Lower leg skin (tissue), 4 donors: ENCODE data around the gene CSN2. TPM values are rescaled to one million over a fixed set of nuclear protein-coding genes. Genes with fewer than 3 reads are reported as not detected.

Source experiments
- DNase-seq, 2 donors: peaks; one replicate each; pipeline ENCODE4 v3.0.0-alpha.2; 2019; ENCODE audit warnings: low spot score in 2 of 2
- H3K4me3 ChIP-seq: fragments of 200-600 bp; sonication (generic); 2 replicates; pipeline ENCODE4 v1.5.1; 2017; ENCODE audit warnings: mild to moderate bottlenecking, low read depth; ENCODE audit not compliant: poor library complexity, severe bottlenecking
- CTCF ChIP-seq, 3 donors: fragments of 450-650 bp; IDR thresholded peaks; one replicate each; pipeline ENCODE4 v1.5.1; 2016; ENCODE audit warnings: antibody characterized with exemption in 3 of 3, mild to moderate bottlenecking in 3 of 3, moderate library complexity in 2 of 3
- POLR2A ChIP-seq, 2 donors: fragments of 450-650 bp; IDR thresholded peaks; one replicate each; pipeline ENCODE4 v1.6.1; 2016 to 2017; ENCODE audit warnings: antibody characterized with exemption in 2 of 2, mild to moderate bottlenecking in 1 of 2, moderate library complexity in 1 of 2
- WGBS, 2 donors: methylation state at CpG; one replicate each; pipeline ENCODE4 v1.1.5; 2018; 5-methylcytosine and 5-hydroxymethylcytosine counted together
- intact Hi-C: fragments of 100-400 bp; cut with DNase I; formaldehyde crosslinking; loops from one replicate; pipeline ENCODE4 v1.15.0; 2023; ENCODE audit warnings: low total_unique reads
- total RNA-seq, 4 donors: library from RNA; depleted of rRNA; stranded (reverse); fragments of >200 nt; gene quantifications; one replicate each; pipeline ENCODE4 v1.1.0, GENCODE V29; 2016

The CSN2 gene
- total RNA-seq: not detected

GRCh38 chr4:69965628-69966027 lies at the start of gene CSN2:
CSN2 (minus strand) TSS chr4:69965728; CDS start chr4:69960995, 4,733 bp downstream.
- intact Hi-C loops: no loop called here
- no peak for DNase-seq
- H3K4me3 ChIP-seq: no peak within 1 kb of the TSS
- WGBS, 2 donors: 89 to 91% methylated on average over 2 of the region's 2 CpGs
- TF ChIP-seq POLR2A (IDR thresholded peaks at IDR 0.05): no peak
- no peak for TF ChIP-seq CTCF (IDR thresholded peaks at IDR 0.05)

GRCh38 chr4:70008771-70009170 lies 43.2 kb upstream of the CSN2 start:
- H3K4me3 ChIP-seq: no peak overlapping the region
- 56 to 63% methylated on average over 3 of the region's 3 CpGs for WGBS, 2 donors
- no peak for DNase-seq
- TF ChIP-seq CTCF (IDR thresholded peaks at IDR 0.05): no peak
- no peak for TF ChIP-seq POLR2A (IDR thresholded peaks at IDR 0.05)
- intact Hi-C loops: no loop called here

GRCh38 chr4:70002507-70002906 lies 37.0 kb upstream of the CSN2 start:
- TF ChIP-seq POLR2A (IDR thresholded peaks at IDR 0.05) (no peak), CTCF (IDR thresholded peaks at IDR 0.05) (no peak)
- DNase-seq: no peak
- intact Hi-C loops: loop anchor here (5.0 kb wide), 1 partner anchor 1750 kb away; no protein-coding TSS in a partner anchor
- no peak overlapping the region for H3K4me3 ChIP-seq

- DNase-seq: no peak
These were observed 35.2 kb upstream of the CSN2 start for GRCh38 chr4:70000711-70001110.

DNA sequence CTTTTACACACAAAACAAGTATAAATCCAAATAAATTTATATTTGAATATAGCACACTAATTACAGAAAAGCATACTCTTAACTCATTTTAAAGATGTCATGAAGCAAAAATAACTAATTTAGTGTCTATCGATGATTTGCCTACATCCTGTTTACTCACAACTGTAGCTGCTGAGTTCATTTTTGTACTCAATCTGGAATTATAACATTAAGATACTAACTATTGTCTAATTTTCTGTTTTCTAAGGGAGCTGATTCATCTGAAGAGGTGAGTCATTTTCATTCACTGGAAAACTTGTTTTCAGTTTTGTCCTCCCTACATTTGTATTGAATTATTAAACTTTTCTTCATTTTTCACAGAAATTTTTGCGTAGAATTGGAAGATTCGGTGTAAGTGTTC lies 33.9 kb upstream of the CSN2 start:
- H3K4me3 ChIP-seq: no peak overlapping the region
- no peak for DNase-seq
- 69 to 71% methylated on average over 3 of the region's 3 CpGs for WGBS, 2 donors
- TF ChIP-seq CTCF (IDR thresholded peaks at IDR 0.05): no peak
- TF ChIP-seq POLR2A (IDR thresholded peaks at IDR 0.05): no peak
- intact Hi-C loops: no loop called here

More at GRCh38 chr4:70000711-70001110, 35.2 kb upstream of the CSN2 start:
- WGBS, 2 donors: 81 to 90% methylated on average over 1 of the region's 1 CpG
- H3K4me3 ChIP-seq: no peak overlapping the region
- TF ChIP-seq POLR2A (IDR thresholded peaks at IDR 0.05): no peak
- TF ChIP-seq CTCF (IDR thresholded peaks at IDR 0.05): no peak
- intact Hi-C loops: loop anchor here (5.0 kb wide), 1 partner anchor 1752 kb away; no protein-coding TSS in a partner anchor

DNA sequence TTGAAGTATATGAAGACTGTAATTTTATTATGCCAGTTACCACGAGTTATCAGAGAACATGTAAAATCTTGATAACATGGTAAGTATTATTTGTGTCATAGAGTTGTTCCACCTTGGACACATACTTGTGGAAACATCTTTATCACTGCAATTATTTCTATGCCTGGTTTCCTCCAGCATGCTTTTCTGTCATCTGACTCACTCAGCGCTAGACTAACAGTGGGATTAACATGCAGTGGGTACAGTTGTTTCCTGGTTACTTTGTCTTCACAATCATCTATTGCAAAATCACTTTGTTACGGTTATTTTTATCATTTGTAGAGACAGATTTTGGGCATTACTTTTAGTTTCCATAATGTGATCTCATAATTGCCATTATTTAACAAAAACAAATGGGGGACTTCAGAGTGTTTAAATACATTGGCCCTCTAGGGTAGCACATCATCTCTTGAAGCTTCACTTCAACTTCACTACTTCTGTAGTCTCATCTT lies 30.0 kb upstream of the CSN2 start, which contains the start of gene STATH:
Gene STATH (plus strand): TSS at position 441 of the 491 bp plus-strand sequence. CDS start 2,472 bp downstream, outside the sequence.
- no peak within 1 kb of the TSS for H3K4me3 ChIP-seq
- no peak for DNase-seq
- 72 to 75% methylated on average over 3 of the region's 3 CpGs for WGBS, 2 donors
- TF ChIP-seq POLR2A (IDR thresholded peaks at IDR 0.05): no peak
- no peak for TF ChIP-seq CTCF (IDR thresholded peaks at IDR 0.05)
- intact Hi-C loops: no loop called here
